SK-N-SH (cell line): ENCODE data around the gene ZNF385C.

Experiments
- CTCF ChIP-seq: fragments of 200-600 bp; sonication (generic); IDR thresholded peaks from 2 replicates; pipeline ENCODE4 v1.6.1; 2017; ENCODE audit warnings: antibody characterized with exemption, mild to moderate bottlenecking, moderate library complexity
- MXI1 ChIP-seq: IDR thresholded peaks from 2 replicates; pipeline ENCODE4 v1.6.1; 2012; ENCODE audit warnings: mild to moderate bottlenecking, low read depth, low read length, improper control_type of control experiment
- RAD21 ChIP-seq: IDR thresholded peaks from 2 replicates; pipeline ENCODE4 v1.6.1; 2012; ENCODE audit warnings: mild to moderate bottlenecking, low read length
- YY1 ChIP-seq: IDR thresholded peaks from 2 replicates; pipeline ENCODE4 v1.4.0; 2012; ENCODE audit warnings: low read depth, mild to moderate bottlenecking

- TF ChIP-seq CTCF, result no peak
- no peak for TF ChIP-seq MXI1
- TF ChIP-seq YY1, result no peak
- no peak for TF ChIP-seq RAD21
Measured at GRCh38 chr17:42010898-42011516, 87.3 kb downstream of the ZNF385C start.
